Bronchial epithelial cell (primary cell): ENCODE data around the gene RANBP10. TPM values are rescaled to one million over a fixed set of nuclear protein-coding genes. Genes with fewer than 3 reads are reported as not detected.
A peak's percentile ranks its signal among the peaks of the same experiment; 100 is the strongest.

ENCODE experiments used
- DNase-seq: peaks from one replicate; pipeline ENCODE4 v3.0.0-alpha.2; 2010; ENCODE audit warnings: low read depth
- FAIRE-seq: peaks from 2 replicates; lab custom pipeline; 2011; peaks lifted over from hg19 to GRCh38; lab: Jason Lieb, UNC
- H3K27me3 ChIP-seq: 2 replicates; pipeline ENCODE4 v1.5.1; 2011; ENCODE audit warnings: low read length; ENCODE audit not compliant: control insufficient read depth, insufficient read depth
- H3K36me3 ChIP-seq: 2 replicates; pipeline ENCODE4 v1.5.1; 2011; ENCODE audit warnings: low read length; ENCODE audit not compliant: control insufficient read depth, insufficient read depth
- H3K4me3 ChIP-seq: 2 replicates; pipeline ENCODE4 v1.5.1; 2011; ENCODE audit warnings: mild to moderate bottlenecking, low read depth, low read length, control low read depth
- CTCF ChIP-seq: IDR thresholded peaks from 2 replicates; pipeline ENCODE4 v1.5.1; 2011; ENCODE audit warnings: mild to moderate bottlenecking, moderate library complexity, low read length, control low read depth, inconsistent platforms; ENCODE audit not compliant: insufficient read depth, severe bottlenecking
- total RNA-seq: library from RNA; depleted of rRNA; stranded (reverse); fragments of >200 nt; gene quantifications from 2 replicates; pipeline ENCODE4 v1.2.1, GENCODE V29; 2014

Gene RANBP10
- total RNA-seq, 1 donor from 2014 or later = 2.6 TPM

GRCh38 chr16:67749436-67750078 lies 56.8 kb downstream of the RANBP10 start:
- no peaks in the 10 kb centered on the region for H3K27me3 ChIP-seq
- H3K4me3 ChIP-seq = no peak overlapping the region
- no peak for TF ChIP-seq CTCF
- no peaks in the 10 kb centered on the region for H3K36me3 ChIP-seq
- FAIRE-seq (no peak), DNase-seq (no peak)

GRCh38 chr16:67748834-67749233 lies 57.5 kb downstream of the RANBP10 start:
- no peak for TF ChIP-seq CTCF
- DNase-seq (peak; percentile 74), FAIRE-seq (no peak)
- H3K36me3 ChIP-seq = no peaks in the 10 kb centered on the region
- no peak overlapping the region for H3K4me3 ChIP-seq
- no peaks in the 10 kb centered on the region for H3K27me3 ChIP-seq

GRCh38 chr16:67746846-67747245 lies 59.5 kb downstream of the RANBP10 start:
- Histone ChIP-seq H3K4me3 (no peak overlapping the region), H3K27me3 (no peaks in the 10 kb centered on the region), H3K36me3 (peaks cover 1% of the 10 kb centered on the region)
- DNase-seq (no peak), FAIRE-seq (no peak)
- no peak for TF ChIP-seq CTCF

- Histone ChIP-seq H3K4me3 (no peak overlapping the region), H3K36me3 (peaks cover 6% of the 10 kb centered on the region), H3K27me3 (no peaks in the 10 kb centered on the region)
- FAIRE-seq = no peak
- no peak for DNase-seq
- no peak for TF ChIP-seq CTCF
Observed at GRCh38 chr16:67741118-67741517, 65.2 kb downstream of the RANBP10 start.

- no peak overlapping the region for H3K4me3 ChIP-seq
- peaks cover 6% of the 10 kb centered on the region for H3K36me3 ChIP-seq
- no peaks in the 10 kb centered on the region for H3K27me3 ChIP-seq
- no peak for DNase-seq
- TF ChIP-seq CTCF = no peak
- FAIRE-seq = no peak
Observed at GRCh38 chr16:67740391-67740790, 66.0 kb downstream of the RANBP10 start.

GRCh38 chr16:67736858-67737257 lies 69.5 kb downstream of the RANBP10 start:
- FAIRE-seq (no peak), DNase-seq (peak; percentile 29)
- Histone ChIP-seq H3K4me3 (no peak overlapping the region), H3K27me3 (no peaks in the 10 kb centered on the region), H3K36me3 (peaks cover 9% of the 10 kb centered on the region)
- TF ChIP-seq CTCF = no peak
